NCI-H187 (cell line): ENCODE results near the gene GIGYF1.

Experiments
- DNase-seq, 2 experiments: peaks; one replicate each; lab custom pipeline; 2025; lab: John Stamatoyannopoulos, UW

GIGYF1 gene

GRCh38 chr7:100684534-100685042 is 9.5 kb downstream of the GIGYF1 start:
- no peak for DNase-seq

- DNase-seq: no peak
Measured at GRCh38 chr7:100683659-100684533, 10.2 kb downstream of the GIGYF1 start.

DNA sequence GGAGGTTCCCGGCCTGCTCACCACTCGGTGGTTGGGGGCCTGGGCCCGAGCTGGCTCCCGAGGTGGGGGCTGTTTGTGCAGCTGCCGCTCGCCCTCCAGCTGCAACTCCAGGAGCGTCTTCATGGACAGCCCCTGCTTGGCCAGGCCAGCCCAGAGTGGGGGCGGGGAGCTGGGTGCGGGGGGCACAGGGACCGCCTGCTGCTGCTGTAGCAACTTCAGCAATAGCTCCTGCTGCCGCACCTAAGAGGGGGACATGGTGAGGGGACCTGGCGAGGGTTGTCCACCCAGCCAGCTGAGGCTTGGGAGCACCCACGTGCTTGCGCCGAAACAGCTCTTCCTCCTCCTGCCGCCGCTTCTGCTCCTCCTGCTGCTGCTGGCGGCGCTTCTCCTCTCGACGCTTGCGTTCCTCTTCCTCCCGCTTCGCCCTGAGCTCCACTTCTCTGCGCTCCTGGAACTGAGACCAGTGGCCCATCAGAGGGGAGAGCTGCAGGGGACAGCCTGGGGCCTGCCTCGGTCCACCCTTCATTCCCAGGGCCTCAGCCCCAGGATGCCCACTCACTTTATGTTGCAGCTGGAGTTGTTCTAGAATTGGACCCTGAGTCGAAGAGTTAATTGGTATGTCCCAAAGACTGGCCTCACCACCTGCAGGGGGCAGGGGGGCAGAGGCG is 10.9 kb downstream of the GIGYF1 start:
- no peak for DNase-seq

DNA sequence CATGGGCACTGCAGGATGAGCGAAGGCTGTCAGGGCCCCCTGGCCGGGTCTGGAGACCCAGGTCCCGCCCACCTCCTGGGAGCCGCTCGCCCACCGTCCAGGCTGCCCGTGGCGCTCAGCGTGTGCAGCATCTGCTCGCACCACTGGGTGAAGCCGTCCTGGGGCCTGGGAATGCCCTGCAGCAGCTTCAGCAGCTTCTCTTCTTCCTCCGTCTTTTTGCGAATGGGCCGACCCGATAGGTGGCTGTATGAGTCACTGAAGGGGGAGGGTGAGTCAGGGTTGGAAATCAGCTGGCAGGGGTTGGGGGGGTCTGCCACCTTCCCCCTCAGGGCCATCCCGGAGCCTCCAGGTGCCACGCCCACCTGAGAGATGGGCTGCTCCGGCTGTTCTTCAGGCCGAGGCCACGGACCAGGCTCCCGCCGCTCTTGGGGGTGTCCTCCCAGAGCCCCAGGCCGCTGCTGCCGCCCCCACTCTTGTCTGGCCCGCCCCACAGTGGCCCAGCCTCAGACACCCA is 11.8 kb downstream of the GIGYF1 start:
- DNase-seq: no peak

DNA sequence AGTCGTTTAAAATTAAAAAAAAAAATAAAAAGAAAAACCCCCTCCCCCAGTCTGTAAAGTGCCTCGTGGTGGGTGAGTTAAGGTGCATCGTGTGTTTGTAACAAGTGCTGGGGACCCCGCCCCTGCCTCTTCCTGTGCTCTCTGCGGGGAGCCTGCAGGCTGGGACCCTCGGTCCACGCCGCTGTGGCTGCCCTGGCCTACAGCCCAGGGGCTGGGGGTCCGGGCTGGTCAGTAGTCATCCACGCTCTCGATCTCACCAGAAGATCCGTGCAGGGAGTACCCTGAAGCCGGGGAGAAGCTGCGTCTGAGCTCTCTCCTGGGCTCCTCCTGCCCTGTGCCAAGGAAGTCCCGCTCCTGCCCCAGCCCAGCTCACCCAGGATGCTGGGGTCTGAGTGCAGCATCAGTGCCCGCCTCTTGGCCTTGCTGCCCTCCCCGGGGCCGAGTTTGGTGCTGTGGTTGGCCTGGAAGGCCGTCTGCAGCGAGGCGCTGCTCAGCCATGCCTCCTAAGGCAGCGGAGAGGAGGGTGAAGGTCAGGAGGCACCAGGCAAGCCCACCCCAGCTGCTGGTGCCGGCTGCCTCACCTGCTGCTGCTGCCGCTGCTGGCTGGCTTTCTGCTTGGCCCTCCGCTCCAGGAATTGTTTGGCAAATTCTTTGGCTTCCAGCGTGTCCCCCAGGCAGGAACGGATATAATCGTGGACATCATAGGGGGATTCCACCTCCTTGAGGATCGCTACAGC is 12.4 kb downstream of the GIGYF1 start:
- DNase-seq: no peak

DNA sequence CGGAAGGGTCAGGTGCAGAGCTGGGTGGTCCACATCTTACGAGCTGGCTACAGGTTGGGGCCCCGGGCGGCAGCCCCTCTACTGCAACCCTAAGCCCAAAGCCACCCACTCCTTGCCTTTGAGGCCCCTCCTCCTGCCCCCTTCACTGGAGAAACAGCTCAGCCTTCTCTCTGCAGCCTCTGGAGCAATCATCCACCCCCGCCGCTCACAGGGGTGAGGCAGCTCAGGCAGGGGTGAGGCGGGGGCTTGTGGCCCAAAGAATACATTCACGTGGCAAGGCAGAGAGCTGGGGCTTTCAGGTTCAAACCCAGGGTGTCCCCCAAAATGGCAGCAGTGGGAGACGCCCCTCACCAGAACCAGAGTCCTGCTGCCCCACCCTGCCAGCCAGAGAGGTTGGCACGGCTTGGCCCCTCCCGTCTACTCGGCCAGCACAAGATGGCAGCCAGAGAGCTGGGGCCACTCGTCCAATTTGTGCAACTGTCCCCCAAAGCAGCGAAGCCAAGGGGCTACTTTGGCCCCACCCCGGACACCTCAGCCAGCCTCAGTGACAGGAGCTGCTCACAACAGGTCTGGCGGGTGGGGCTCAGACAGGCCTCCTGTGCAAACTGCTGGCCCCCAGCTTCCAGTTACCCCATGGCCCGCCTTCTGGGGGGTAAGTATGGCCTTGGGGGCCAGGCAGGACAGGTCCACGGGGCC is 13.3 kb downstream of the GIGYF1 start:
- no peak for DNase-seq

DNA sequence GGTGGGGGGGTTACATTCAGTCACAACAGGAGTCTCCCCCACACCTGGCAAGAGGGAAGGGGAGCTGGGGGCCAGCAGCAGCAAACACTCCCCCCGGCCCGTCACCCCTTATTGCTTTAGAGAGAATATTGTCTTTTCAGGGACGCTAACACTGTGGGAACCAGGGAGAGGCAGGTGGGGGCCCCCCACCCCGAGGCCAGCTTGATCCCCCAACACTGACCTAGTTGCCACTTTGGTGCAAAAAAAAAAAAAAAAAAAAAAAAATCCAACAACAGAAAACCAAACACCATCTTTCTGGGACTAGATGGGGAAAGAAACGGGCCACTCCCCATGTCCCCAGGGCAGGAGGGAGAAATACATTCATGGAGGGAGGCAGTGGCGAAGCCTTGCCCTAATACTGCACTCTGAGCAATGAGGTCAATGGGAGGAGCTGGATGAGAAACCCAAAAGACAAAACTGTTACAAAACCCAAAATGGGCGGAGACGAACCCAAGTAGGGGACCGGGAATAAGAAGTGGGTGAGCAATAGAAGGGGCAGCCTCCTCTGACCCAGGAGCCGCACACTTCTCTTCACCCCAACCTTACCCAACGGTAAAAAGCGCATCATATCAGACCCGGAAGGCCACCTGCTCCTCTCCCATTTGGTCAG is 14.0 kb downstream of the GIGYF1 start:
- DNase-seq: no peak

- no peak for DNase-seq
Measured at GRCh38 chr7:100679129-100679926, 14.7 kb downstream of the GIGYF1 start.

DNA sequence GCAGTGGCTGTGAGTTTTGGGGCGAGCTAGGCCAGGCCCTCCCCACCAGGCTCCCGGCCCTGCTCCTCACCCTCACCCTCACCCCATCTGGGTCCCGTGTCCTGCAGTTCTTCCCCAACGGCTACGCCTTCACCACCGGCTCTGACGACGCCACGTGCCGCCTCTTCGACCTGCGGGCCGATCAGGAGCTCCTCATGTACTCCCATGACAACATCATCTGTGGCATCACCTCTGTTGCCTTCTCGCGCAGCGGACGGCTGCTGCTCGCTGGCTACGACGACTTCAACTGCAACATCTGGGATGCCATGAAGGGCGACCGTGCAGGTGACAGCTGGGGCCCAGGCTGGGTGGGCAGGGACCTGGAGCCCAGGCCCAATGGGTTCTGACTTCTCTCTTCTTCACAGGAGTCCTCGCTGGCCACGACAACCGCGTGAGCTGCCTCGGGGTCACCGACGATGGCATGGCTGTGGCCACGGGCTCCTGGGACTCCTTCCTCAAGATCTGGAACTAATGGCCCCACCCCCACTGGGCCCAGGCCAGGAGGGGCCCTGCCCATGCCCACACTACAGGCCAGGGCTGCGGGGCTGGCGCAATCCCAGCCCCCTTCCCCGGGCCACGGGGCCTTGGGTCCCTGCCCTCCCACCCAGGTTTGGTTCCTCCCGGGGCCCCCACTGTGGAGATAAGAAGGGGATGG is 15.6 kb downstream of the GIGYF1 start:
- no peak for DNase-seq

- no peak for DNase-seq
Measured at GRCh38 chr7:100677308-100678267, 16.5 kb downstream of the GIGYF1 start.

GRCh38 chr7:100676501-100677306 is 17.3 kb downstream of the GIGYF1 start:
- DNase-seq: no peak

GRCh38 chr7:100675581-100676350 is 18.3 kb downstream of the GIGYF1 start:
- DNase-seq: no peak

- no peak for DNase-seq
Measured at GRCh38 chr7:100675105-100675451, 19.0 kb downstream of the GIGYF1 start.

DNA sequence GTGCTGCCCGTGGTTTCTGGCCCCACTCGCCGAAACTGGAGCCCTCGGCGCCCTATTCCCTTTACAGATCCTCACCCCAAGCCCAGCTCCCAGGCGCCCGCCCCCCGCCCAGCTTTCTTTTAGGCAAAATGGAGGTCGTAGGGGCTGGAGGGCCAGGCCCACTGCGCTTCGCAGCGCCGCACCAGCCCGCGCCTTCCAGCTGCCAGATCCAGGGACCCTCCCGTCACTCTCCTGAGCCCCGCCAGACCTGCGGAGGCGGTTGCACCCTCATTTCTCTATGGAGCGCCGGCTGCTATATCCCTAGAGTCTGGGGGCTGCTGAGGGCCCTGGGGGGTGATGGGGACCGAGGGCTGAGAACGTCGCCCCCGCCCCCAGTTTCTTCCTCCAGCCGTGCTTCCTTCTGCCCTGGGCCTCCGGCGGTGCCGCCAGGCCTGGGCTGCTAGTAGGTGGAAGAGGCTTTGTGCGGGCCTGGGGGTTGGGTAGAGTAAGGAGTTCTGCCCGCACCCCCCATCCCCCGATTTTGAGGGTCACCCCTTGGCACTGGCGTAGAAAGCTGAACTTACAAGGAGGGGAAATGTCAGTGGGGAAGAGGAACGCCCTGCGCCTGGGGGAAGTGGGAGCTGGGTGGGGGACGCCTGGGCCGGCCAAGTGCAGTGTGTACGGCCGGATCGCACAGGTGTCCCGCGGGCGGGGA is 19.5 kb downstream of the GIGYF1 start:
- no peak for DNase-seq

- peak in 1 of 2 experiments; percentile 53 for DNase-seq
Measured at GRCh38 chr7:100673942-100674410, 20.1 kb downstream of the GIGYF1 start.

DNA sequence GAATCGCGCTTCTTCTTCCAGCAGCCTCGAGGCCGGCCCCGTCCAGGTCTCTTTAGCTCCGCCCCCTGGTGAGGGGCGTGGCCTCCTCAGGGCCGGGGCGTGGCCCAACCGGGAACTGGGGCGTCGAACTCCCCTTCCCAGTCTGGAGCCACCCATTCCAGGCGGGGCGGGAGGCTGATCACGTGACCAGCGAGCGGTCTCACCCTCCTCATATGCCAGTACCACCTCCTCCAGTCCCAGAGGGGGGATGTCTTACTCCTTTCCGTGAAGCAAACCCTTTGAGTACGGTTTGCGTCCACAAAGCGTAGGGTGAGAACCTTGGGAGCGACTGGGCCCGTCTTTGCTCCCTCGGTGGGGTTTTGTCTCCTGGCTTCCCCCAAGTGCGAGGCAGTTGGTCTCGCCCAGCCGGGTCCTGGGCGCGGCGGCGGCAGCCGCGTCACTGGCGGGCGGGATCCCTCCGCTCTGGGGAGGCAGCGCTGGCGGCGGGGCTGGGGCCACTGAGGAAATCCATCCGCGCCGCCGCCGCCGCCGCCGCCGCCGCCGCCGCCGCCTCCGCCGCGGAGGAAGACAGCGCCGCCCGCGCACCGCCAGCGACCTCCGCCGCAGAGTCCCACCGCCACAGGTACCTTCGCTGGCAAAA is 20.6 kb downstream of the GIGYF1 start, which contains the start of gene GNB2:
GNB2 (plus strand) TSS at position 439 of the 640 bp plus-strand sequence. CDS start 2,526 bp downstream, outside the sequence.
- DNase-seq: peak; percentile 98 to 99
